ENCODE data around the gene THBS2. TPM values are rescaled to one million over a fixed set of nuclear protein-coding genes. Genes with fewer than 3 reads are reported as not detected.

Gene THBS2
- total and polyA plus RNA-seq, 2 donors (not counting 3 experiments of a cell fraction or from before 2014, with no cell fraction given): 0.08 TPM; not detected in 1

- H3K27ac ChIP-seq (ENCODE audit: insufficient read depth, low read depth, low read length): no peak overlapping the region
- H4K20me1 ChIP-seq (replicated peaks; ENCODE audit: control insufficient read depth, extremely low read depth, insufficient read depth, low read length): no peaks in the 10 kb centered on the region
- DNase-seq (ENCODE audit: low read depth, low spot score) (no peak), FAIRE-seq (no peak)
- H3K4me2 ChIP-seq (ENCODE audit: insufficient read depth, low read length): no peak overlapping the region
- H3K9me3 ChIP-seq (replicated peaks; ENCODE audit: control insufficient read depth, insufficient read depth, low read length): peaks cover 11% of the 10 kb centered on the region
- TF ChIP-seq POLR2AphosphoS5 (IDR thresholded peaks at IDR 0.05; ENCODE audit: insufficient read depth, low read depth, low read length): no peak
- TF ChIP-seq JUN (IDR thresholded peaks at IDR 0.05; ENCODE audit: borderline replicate concordance, insufficient read depth, insufficient read length, low read depth): no peak
- TF ChIP-seq GATA2 (IDR thresholded peaks at IDR 0.05; ENCODE audit: insufficient read depth, insufficient read length, low read depth, low read length): no peak
- no peak for TF ChIP-seq MYC (IDR thresholded peaks at IDR 0.05; ENCODE audit: low read depth, low read length)
- no peak for TF ChIP-seq EZH2 (IDR thresholded peaks at IDR 0.05; ENCODE audit: borderline replicate concordance, low read depth, low read length, severe bottlenecking)
- no peak for TF ChIP-seq CTCF (IDR thresholded peaks at IDR 0.05; ENCODE audit: extremely low read depth in 1 of 2, insufficient read depth in 1 of 2, low read depth in 1 of 2, low read length in 2 of 2)
- TF ChIP-seq FOS (IDR thresholded peaks at IDR 0.05; ENCODE audit: borderline replicate concordance, insufficient read depth, low read length): no peak
- TF ChIP-seq, protein P1, sequence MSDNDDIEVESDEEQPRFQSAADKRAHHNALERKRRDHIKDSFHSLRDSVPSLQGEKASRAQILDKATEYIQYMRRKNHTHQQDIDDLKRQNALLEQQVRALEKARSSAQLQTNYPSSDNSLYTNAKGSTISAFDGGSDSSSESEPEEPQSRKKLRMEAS (IDR thresholded peaks at IDR 0.05; ENCODE audit: insufficient read depth, insufficient read length): no peak
- no peak for TF ChIP-seq POLR2A (IDR thresholded peaks at IDR 0.05; ENCODE audit: low read depth, low read length)
- ChIA-PET CTCF (no interaction called here), POLR2A (no interaction called here)
- H3K9ac ChIP-seq (replicated peaks; ENCODE audit: extremely low read depth, insufficient read depth, low read length): no peak overlapping the region
- H3K27me3 ChIP-seq (ENCODE audit: control insufficient read depth in 2 of 2, insufficient read depth in 2 of 2, low read length in 2 of 2): no peaks in the 10 kb centered on the region
- H3K79me2 ChIP-seq (ENCODE audit: control insufficient read depth, insufficient read depth, low read length): no peaks in the 10 kb centered on the region
- no peaks in the 10 kb centered on the region for H3K36me3 ChIP-seq (ENCODE audit: control insufficient read depth in 2 of 2, extremely low read depth in 1 of 2, insufficient read depth in 2 of 2, low read length in 2 of 2)
- H2AFZ ChIP-seq (ENCODE audit: low read depth, low read length): no peak overlapping the region
- H3K4me3 ChIP-seq (replicated peaks in 1 of 3; ENCODE audit: insufficient read depth in 1 of 3, low read depth in 1 of 3, low read length in 3 of 3): no peak overlapping the region
- BruUV-seq (replicated peaks): no TSS peak
- H3K9me1 ChIP-seq (replicated peaks; ENCODE audit: control insufficient read depth, extremely low read depth, insufficient read depth, low read length): no peaks in the 10 kb centered on the region
- H3K4me1 ChIP-seq (ENCODE audit: control insufficient read depth, extremely low read depth, insufficient read depth, low read length): no peaks in the 10 kb centered on the region
- intact Hi-C loops (cut with micrococcal nuclease) (no loop called here), dilution Hi-C loops (cut with MboI; ENCODE audit: extremely low pct_ligation_motif_present, low sequenced_read_pairs) (no loop called here)
Observed at GRCh38 chr6:169230946-169231789, 22.5 kb downstream of the THBS2 start.
